Stimulated activated CD4-positive, alpha-beta T cell treated with anti-CD3 and anti-CD28 coated beads, Interleukin-4, amount 100 ng/mL, for 48 hours (primary cell): Measurements from ENCODE around the gene TMEFF1.
"Not testable (repeated sequence)": the region's sequence is repeated elsewhere in the genome, so short reads cannot be mapped to it uniquely, and the experiment has no call there.

Source experiments
- DNase-seq, 2 donors: peaks; one replicate each; pipeline ENCODE4 v3.0.0-alpha.2; 2020; ENCODE audit warnings: low read depth in 2 of 2

Gene TMEFF1

GRCh38 chr9:100489836-100490235, 16.9 kb downstream of the TMEFF1 start:
- no peak for DNase-seq

GRCh38 chr9:100492952-100493351, 20.0 kb downstream of the TMEFF1 start:
- DNase-seq: no peak

GRCh38 chr9:100498592-100498991, 25.6 kb downstream of the TMEFF1 start:
- DNase-seq: no peak

GRCh38 chr9:100499460-100499859, 26.5 kb downstream of the TMEFF1 start:
- DNase-seq: no peak

- DNase-seq: no peak
These were observed 26.9 kb downstream of the TMEFF1 start for GRCh38 chr9:100499866-100500265.

GRCh38 chr9:100505564-100506159, 32.7 kb downstream of the TMEFF1 start:
- peak; percentile 66 to 85 for DNase-seq

GRCh38 chr9:100507350-100507749, 34.4 kb downstream of the TMEFF1 start:
- DNase-seq: not testable (repeated sequence)

- DNase-seq: no peak
These were observed 38.3 kb downstream of the TMEFF1 start for GRCh38 chr9:100511205-100511604.

- no peak for DNase-seq
These were observed 42.9 kb downstream of the TMEFF1 start for GRCh38 chr9:100515578-100516494.

- DNase-seq: no peak
These were observed 48.3 kb downstream of the TMEFF1 start for GRCh38 chr9:100521282-100521681.

- DNase-seq: no peak
These were observed 52.6 kb downstream of the TMEFF1 start for GRCh38 chr9:100525563-100525962.

- DNase-seq: not testable (repeated sequence)
These were observed 54.3 kb downstream of the TMEFF1 start for GRCh38 chr9:100527180-100527794.

- DNase-seq: no peak
These were observed 61.5 kb downstream of the TMEFF1 start for GRCh38 chr9:100534401-100534800.

- DNase-seq: no peak
These were observed 67.4 kb downstream of the TMEFF1 start for GRCh38 chr9:100540327-100540726.

GRCh38 chr9:100549048-100549447, 76.1 kb downstream of the TMEFF1 start:
- no peak for DNase-seq

- DNase-seq: no peak
These were observed 82.0 kb downstream of the TMEFF1 start for GRCh38 chr9:100554935-100555401.

GRCh38 chr9:100555471-100555870, 82.5 kb downstream of the TMEFF1 start:
- no peak for DNase-seq

GRCh38 chr9:100557053-100557452, 84.1 kb downstream of the TMEFF1 start:
- no peak for DNase-seq

- DNase-seq: no peak
These were observed 88.3 kb downstream of the TMEFF1 start for GRCh38 chr9:100561256-100561655.

GRCh38 chr9:100567856-100568255, 94.9 kb downstream of the TMEFF1 start:
- DNase-seq: no peak

GRCh38 chr9:100573655-100574260, 100.8 kb downstream of the TMEFF1 start:
- DNase-seq: no peak

- no peak for DNase-seq
These were observed 102.1 kb downstream of the TMEFF1 start for GRCh38 chr9:100575006-100575405.
